Stomach (tissue), 9 donors: ENCODE results near the gene PDK2. TPM values are rescaled to one million over a fixed set of nuclear protein-coding genes. Genes with fewer than 3 reads are reported as not detected.

Experiments
- DNase-seq, 2 donors: peaks; one replicate each; pipeline versions ENCODE4 v3.0.0 to v3.0.0-alpha.2; 2013 to 2019
- H3K27ac ChIP-seq, 5 donors: fragments of 200-600 bp in 4 of 5; sonication (generic) in 4 of 5; one replicate each; pipeline ENCODE4 v1.5.1; 2013 to 2019; ENCODE audit warnings: mild to moderate bottlenecking in 1 of 5, moderate library complexity in 1 of 5
- H3K27me3 ChIP-seq, 3 donors: fragments of 200-600 bp; sonication (generic); one replicate each; pipeline ENCODE4 v1.5.1; 2017 to 2019; ENCODE audit warnings: mixed run types in 1 of 3
- H3K36me3 ChIP-seq, 4 donors: fragments of 200-600 bp; sonication (generic); 1 replicate in 3 of 4; 2 replicates in 1 of 4; pipeline ENCODE4 v1.5.1; 2016 to 2019
- H3K4me1 ChIP-seq, 4 donors: fragments of 200-600 bp; sonication (generic); one replicate each; pipeline ENCODE4 v1.5.1; 2016 to 2019
- H3K4me3 ChIP-seq, 4 donors: fragments of 200-600 bp; sonication (generic) in 3 of 4; one replicate each; pipeline ENCODE4 v1.5.1; 2016 to 2019; ENCODE audit warnings: mild to moderate bottlenecking in 1 of 4
- H3K9me3 ChIP-seq, 4 donors: fragments of 200-600 bp; sonication (generic); one replicate each; pipeline ENCODE4 v1.5.1; 2016 to 2019
- EP300 ChIP-seq: sonication (generic); formaldehyde crosslinking; IDR thresholded peaks from one replicate; pipeline ENCODE4 v1.6.1; 2017; ENCODE audit warnings: antibody characterized with exemption
- POLR2A ChIP-seq, 4 donors: fragments of 450-650 bp; IDR thresholded peaks; one replicate each; pipeline ENCODE4 v1.6.1; 2016; ENCODE audit warnings: antibody characterized with exemption in 4 of 4, control low read depth in 2 of 4, mild to moderate bottlenecking in 1 of 4, moderate library complexity in 1 of 4
- POLR2AphosphoS5 ChIP-seq, 3 donors: sonication (generic); formaldehyde crosslinking; IDR thresholded peaks; one replicate each; pipeline ENCODE4 v1.6.1; 2016; ENCODE audit warnings: antibody characterized with exemption in 3 of 3
- WGBS, 5 donors: extraction: QIAGEN DNeasy Blood & Tissue Kit in 3 of 5; methylation state at CpG; one replicate each; pipeline versions ENCODE4 v1.1.5 to v1.1.7; 2013 to 2018; 5-methylcytosine and 5-hydroxymethylcytosine counted together
- intact Hi-C: fragments of 100-400 bp; cut with DNase I; formaldehyde crosslinking; loops from one replicate; pipeline ENCODE4 v1.15.1; 2023; ENCODE audit warnings: low total_unique reads
- polyA plus RNA-seq, 3 donors: library from polyadenylated mRNA; stranded (reverse); fragments of 200-250 nt; gene quantifications; one replicate each; pipeline ENCODE4 v1.2.3, GENCODE V29; 2013
- total RNA-seq, 5 donors: library from RNA; depleted of rRNA; stranded (reverse); fragments of >200 nt; gene quantifications; one replicate each; pipeline versions ENCODE4 v1.1.0 to v1.2.3, GENCODE V29; 2014 to 2016
- TF ChIP-seq, protein P1 (sequence below), 7 experiments: fragments of 450-650 bp in 4 of 7; fragments of 200-600 bp in 3 of 7; sonication (generic) in 3 of 7; IDR thresholded peaks; one replicate each; pipeline ENCODE4 v1.5.1; 2016 to 2019; ENCODE audit warnings: antibody characterized with exemption in 7 of 7, control low read depth in 2 of 7, mild to moderate bottlenecking in 1 of 7
- donor health status: healthy with polysubstance abuse.
- donor health status: Bipolar disorder and iron deficiency.
- donor health status: healthy.

PDK2 gene
- total and polyA plus RNA-seq, 8 donors: 4.6 to 255 (median 20.4) TPM

DNA sequence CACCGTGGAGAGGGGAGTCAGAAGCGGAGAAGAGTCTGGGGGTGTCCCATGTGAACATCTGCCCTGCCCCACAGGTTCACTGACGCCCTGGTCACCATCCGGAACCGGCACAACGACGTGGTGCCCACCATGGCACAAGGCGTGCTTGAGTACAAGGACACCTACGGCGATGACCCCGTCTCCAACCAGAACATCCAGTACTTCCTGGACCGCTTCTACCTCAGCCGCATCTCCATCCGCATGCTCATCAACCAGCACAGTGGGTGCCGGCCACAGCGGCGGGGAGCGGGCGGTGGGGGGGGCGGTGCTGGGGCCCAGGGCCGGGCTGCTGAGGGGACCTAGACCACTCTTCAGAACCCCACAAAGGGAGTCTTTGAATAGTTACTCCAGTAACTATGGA, 10.7 kb downstream of the PDK2 start:
- no peak overlapping the region for H3K4me3 ChIP-seq
- H3K36me3 ChIP-seq: peaks cover 29 to 86% (median 76%) of the 10 kb centered on the region in 4 donors
- no peaks in the 10 kb centered on the region for H3K27me3 ChIP-seq
- TF ChIP-seq POLR2AphosphoS5 (IDR thresholded peaks at IDR 0.05) (no peak), EP300 (no peak), POLR2A (IDR thresholded peaks at IDR 0.05) (no peak)
- TF ChIP-seq, protein P1, sequence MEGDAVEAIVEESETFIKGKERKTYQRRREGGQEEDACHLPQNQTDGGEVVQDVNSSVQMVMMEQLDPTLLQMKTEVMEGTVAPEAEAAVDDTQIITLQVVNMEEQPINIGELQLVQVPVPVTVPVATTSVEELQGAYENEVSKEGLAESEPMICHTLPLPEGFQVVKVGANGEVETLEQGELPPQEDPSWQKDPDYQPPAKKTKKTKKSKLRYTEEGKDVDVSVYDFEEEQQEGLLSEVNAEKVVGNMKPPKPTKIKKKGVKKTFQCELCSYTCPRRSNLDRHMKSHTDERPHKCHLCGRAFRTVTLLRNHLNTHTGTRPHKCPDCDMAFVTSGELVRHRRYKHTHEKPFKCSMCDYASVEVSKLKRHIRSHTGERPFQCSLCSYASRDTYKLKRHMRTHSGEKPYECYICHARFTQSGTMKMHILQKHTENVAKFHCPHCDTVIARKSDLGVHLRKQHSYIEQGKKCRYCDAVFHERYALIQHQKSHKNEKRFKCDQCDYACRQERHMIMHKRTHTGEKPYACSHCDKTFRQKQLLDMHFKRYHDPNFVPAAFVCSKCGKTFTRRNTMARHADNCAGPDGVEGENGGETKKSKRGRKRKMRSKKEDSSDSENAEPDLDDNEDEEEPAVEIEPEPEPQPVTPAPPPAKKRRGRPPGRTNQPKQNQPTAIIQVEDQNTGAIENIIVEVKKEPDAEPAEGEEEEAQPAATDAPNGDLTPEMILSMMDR (IDR thresholded peaks at IDR 0.05): no peak
- DNase-seq: no peak
- H3K27ac ChIP-seq: no peak overlapping the region
- intact Hi-C loops: loop anchor here (5.0 kb wide), 1 partner anchor 36 kb away; no protein-coding TSS in a partner anchor
- 92 to 97% (median 95%) methylated on average over 21 of the region's 21 CpGs for WGBS, 5 donors
- no peaks in the 10 kb centered on the region for H3K9me3 ChIP-seq
- peaks cover 24 to 36% (median 28%) of the 10 kb centered on the region in 4 donors for H3K4me1 ChIP-seq

DNA sequence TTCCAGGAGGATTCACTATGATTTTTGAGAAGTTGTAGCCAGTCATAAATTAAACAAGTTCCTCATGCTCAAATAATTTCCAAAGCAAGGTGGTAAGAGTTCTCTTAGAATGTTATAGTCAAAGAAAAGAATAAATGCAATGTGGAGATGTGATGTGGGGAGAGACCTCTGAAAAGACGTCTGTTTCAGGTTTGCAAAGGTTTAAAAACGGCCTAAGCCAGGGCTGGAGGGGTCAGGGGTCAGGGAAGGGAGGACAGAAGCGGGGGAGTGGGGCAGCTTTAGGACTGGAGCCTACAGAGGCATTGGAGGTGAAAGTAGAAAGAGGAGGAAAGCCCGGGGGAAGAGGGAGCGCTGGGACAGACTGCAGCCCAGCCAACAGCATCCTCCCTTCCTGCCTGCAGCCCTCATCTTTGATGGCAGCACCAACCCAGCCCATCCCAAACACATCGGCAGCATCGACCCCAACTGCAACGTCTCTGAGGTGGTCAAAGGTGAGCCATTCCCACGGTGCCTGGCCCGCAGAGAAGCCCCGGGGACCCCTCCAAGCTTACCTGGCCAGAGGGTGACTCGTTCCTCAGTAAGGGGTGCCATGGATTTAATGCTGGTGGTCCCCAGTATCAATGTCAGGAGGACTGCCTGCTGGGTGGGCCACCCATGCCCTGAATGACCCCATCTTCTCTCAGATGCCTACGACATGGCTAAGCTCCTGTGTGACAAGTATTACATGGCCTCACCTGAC, 11.4 kb downstream of the PDK2 start:
- no peak overlapping the region for H3K27ac ChIP-seq
- H3K4me3 ChIP-seq: no peak overlapping the region
- WGBS, 5 donors: 72 to 77% (median 75%) methylated on average over 13 of the region's 13 CpGs
- no peaks in the 10 kb centered on the region for H3K9me3 ChIP-seq
- peaks cover 20 to 36% (median 25%) of the 10 kb centered on the region in 4 donors for H3K4me1 ChIP-seq
- peaks cover 29 to 86% (median 81%) of the 10 kb centered on the region in 4 donors for H3K36me3 ChIP-seq
- intact Hi-C loops: loop anchor here (5.0 kb wide), 1 partner anchor 36 kb away; no protein-coding TSS in a partner anchor
- TF ChIP-seq POLR2A (IDR thresholded peaks at IDR 0.05): no peak
- no peak for TF ChIP-seq EP300
- TF ChIP-seq POLR2AphosphoS5 (IDR thresholded peaks at IDR 0.05): no peak
- TF ChIP-seq, protein P1 (IDR thresholded peaks at IDR 0.05): no peak
- no peaks in the 10 kb centered on the region for H3K27me3 ChIP-seq
- no peak for DNase-seq

DNA sequence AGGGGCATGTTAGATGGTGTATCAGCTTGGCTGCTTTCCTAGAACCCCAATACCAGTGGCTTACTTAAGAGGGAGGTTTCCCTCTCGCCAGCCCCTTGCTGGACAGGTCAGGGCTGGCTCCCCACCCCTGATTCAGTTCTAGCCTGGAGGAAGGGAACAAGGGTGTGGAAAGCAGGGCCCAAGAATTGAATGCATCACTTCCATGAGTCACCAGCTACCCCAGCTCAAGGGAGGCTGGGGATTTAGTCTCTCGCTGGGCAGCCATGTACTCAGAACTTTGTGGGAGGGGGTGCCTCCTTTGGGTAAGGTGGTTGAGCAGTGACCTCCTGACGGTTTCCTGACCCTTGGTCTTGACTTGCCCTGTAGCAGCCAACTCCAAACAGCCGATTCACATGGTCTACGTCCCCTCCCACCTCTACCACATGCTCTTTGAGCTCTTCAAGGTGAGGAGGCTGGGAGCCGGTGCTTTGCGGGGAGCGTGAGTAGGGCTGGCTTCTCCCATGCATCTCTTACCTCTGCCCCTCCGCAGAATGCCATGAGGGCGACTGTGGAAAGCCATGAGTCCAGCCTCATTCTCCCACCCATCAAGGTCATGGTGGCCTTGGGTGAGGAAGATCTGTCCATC, 12.8 kb downstream of the PDK2 start:
- intact Hi-C loops: loop anchor here (5.0 kb wide), 1 partner anchor 34 kb away; no protein-coding TSS in a partner anchor
- Histone ChIP-seq H3K36me3 (peaks cover 29 to 84% (median 80%) of the 10 kb centered on the region in 4 donors), H3K27ac (no peak overlapping the region), H3K27me3 (no peaks in the 10 kb centered on the region), H3K4me1 (peaks cover 18 to 36% (median 24%) of the 10 kb centered on the region in 4 donors), H3K9me3 (no peaks in the 10 kb centered on the region), H3K4me3 (no peak overlapping the region)
- 86 to 95% (median 90%) methylated on average over 7 to 10 of the region's 10 CpGs for WGBS, 5 donors
- TF ChIP-seq POLR2A (IDR thresholded peaks at IDR 0.05): no peak
- no peak for TF ChIP-seq POLR2AphosphoS5 (IDR thresholded peaks at IDR 0.05)
- TF ChIP-seq, protein P1 (IDR thresholded peaks at IDR 0.05): no peak
- no peak for TF ChIP-seq EP300
- DNase-seq: no peak

DNA sequence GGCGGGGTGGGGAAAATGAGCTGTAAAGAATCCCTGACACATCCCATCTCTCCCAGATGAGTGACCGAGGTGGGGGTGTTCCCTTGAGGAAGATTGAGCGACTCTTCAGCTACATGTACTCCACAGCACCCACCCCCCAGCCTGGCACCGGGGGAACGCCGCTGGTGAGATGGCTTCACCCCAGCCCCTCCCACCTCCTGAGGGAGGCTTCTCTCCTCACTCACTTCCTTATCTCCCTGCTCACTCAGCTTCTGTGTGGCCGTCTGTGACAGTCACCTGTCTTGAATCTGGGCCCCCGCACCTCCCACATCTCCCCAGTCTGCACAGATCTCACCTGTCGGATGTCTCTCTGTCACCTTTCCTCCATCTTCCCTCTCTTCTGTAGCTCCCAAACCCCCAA, 13.4 kb downstream of the PDK2 start:
- Histone ChIP-seq H3K27ac (no peak overlapping the region), H3K4me1 (peaks cover 14 to 36% (median 22%) of the 10 kb centered on the region in 4 donors), H3K36me3 (peaks cover 29 to 80% (median 77%) of the 10 kb centered on the region in 4 donors), H3K27me3 (no peaks in the 10 kb centered on the region), H3K4me3 (no peak overlapping the region), H3K9me3 (no peaks in the 10 kb centered on the region)
- intact Hi-C loops: loop anchor here (5.0 kb wide), 1 partner anchor 34 kb away; no protein-coding TSS in a partner anchor
- WGBS, 5 donors: 77 to 83% (median 81%) methylated on average over 9 of the region's 9 CpGs
- no peak for DNase-seq
- TF ChIP-seq POLR2AphosphoS5 (IDR thresholded peaks at IDR 0.05) (no peak), EP300 (no peak), POLR2A (IDR thresholded peaks at IDR 0.05) (no peak)
- TF ChIP-seq, protein P1 (IDR thresholded peaks at IDR 0.05): no peak
